ENCODE measurements around the gene PIK3CB.
"Not testable (repeated sequence)": the region's sequence is repeated elsewhere in the genome, so short reads cannot be mapped to it uniquely, and the experiment has no call there.

Gene PIK3CB

DNA sequence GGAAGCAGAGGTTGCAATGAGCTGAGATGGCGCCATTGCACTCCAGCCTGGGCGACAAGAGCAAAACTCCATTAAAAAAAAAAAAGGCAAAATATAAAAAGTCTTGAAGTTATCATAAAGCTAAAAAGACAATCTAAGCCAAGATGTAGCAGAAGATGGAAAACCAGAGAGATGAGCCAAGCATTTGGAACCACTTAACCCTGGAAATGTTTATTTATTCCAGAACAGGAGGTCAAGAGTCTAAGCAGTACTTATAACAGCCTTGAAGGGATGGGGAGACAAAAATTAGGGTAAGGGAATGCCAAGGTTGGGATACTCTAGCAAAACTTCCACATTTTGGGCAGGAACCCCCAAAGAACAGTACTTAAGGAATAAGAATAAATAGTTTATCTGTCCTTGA, 196.1 kb downstream of the PIK3CB start:
- in situ Hi-C loops (cut with HindIII; ENCODE audit: low sequenced_read_pairs), result no loop called here

DNA sequence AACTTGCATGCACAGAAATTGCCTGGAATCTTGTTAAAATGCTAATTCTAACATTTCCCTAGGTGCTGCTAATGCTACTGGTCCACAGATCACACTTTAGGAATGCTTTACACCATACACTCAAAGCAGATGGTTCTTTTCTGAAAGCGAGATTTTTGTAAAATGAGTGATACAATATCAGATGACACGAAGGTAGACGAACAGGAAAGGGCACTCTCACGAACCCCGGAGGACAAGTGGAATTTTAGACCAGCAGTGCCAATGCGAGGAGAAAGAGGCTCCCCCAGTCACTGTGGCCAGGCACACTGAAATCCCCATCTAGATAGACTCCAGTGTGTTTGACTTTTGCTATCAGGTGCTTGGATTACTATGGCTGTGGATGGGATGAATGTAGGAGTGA, 205.2 kb downstream of the PIK3CB start:
- in situ Hi-C loops (cut with HindIII; ENCODE audit: low sequenced_read_pairs), result no loop called here

DNA sequence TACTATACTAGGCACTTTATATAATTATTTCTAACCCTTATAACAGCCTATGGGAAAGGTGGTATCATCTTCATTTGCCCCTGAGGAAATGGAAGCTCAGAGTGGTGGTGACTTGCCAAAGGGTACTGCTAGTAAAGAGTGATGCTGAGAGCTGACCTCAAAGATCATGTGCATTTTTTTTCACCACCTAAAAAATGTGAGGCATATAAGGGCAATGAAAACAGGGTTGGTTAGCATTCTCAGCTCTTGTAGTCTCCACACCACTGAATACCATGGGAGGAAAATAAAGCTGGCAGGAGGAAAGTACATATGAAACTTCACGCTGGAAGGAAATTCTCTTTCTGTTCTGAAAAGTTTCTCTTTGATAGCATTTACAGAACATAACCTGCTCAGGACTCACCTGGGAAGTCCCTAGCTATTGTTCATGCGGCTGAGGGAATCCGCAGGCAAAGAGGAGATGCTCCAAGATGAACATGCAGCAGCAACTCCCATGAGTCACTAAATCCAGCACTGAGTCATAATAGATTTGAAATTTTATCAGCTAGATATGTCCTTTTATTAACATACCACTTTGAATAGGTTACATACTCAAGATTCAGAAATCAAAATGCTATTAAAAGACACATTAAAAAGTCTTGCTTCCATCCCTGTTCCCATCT, 208.9 kb downstream of the PIK3CB start:
- in situ Hi-C loops (cut with HindIII; ENCODE audit: low sequenced_read_pairs), result no loop called here

DNA sequence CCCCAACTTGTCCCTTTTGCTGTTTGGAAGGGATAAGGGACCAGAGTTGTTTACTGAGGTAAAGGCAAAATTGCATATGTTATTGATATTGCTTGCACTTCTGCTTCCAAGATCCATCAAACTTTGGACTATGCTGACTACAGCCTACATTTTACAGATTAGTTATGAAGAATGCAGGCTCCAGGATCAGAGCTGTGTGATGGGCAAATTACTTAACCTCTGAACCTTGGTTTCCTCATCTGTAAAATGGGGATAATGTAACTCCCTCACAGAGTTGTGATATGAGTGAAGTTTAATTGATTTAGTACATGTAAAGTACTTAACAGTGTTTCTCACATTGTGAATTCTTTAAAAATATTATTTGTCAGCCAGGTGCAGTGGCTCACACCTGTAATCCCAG, 210.2 kb downstream of the PIK3CB start:
- in situ Hi-C loops (cut with HindIII; ENCODE audit: low sequenced_read_pairs), result no loop called here

DNA sequence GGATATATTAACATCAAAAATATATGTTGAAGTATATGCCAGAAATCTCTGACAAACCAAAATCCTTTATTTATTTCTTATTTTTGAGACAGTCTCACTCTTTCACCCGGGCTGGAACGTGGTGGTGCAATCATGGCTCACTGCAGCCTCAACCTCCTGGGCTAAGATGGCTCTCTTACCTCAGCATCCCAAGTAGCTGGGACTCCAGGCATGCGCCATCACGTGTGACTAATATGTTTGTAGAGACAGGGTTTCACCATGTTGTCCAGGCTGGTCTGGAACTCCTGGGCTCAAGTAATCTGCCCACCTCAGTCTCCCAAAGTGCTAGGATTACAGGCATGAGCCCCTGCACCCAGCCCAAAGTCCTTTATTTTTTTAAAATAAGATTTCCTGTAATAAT, 214.3 kb downstream of the PIK3CB start:
- in situ Hi-C loops (cut with HindIII; ENCODE audit: low sequenced_read_pairs), result no loop called here

DNA sequence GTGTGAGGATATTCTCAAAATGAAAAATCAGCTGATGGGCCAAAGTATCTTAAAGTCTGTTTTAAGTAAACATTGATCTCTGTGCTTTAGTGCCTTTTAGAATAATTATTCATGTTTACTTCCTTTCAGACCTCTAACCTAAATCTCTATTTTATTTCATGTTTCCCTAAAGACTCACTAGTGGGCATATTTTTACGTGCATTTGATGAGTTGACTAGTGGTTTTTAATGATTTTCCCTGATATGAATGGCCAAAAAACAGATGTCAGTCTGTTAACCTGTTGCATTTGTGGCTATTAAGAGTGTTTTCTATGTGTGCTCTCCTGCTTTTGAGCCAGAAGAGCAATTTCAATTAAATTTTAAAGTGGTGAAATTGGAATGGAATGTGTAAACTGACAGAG, 219.3 kb downstream of the PIK3CB start:
- in situ Hi-C loops (cut with HindIII; ENCODE audit: low sequenced_read_pairs), result no loop called here

DNA sequence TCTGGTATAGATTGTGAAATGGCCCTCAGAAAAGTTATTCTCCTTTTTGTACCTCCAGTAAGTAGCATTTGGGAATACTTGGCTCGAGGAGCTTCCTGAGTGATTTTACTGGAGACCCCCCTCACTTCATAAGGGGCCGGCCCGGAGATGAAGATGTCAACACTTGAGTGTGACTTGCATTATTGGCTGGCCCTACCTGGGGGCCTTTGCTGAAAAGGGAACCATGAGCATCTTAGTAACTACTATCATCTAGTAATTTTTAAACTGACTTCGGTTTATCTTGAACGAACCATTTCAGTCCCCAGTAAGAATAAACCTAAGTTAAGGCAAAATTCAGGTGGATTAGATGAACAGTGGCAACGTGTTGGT, 224.8 kb downstream of the PIK3CB start:
- in situ Hi-C loops (cut with HindIII; ENCODE audit: low sequenced_read_pairs), result no loop called here

DNA sequence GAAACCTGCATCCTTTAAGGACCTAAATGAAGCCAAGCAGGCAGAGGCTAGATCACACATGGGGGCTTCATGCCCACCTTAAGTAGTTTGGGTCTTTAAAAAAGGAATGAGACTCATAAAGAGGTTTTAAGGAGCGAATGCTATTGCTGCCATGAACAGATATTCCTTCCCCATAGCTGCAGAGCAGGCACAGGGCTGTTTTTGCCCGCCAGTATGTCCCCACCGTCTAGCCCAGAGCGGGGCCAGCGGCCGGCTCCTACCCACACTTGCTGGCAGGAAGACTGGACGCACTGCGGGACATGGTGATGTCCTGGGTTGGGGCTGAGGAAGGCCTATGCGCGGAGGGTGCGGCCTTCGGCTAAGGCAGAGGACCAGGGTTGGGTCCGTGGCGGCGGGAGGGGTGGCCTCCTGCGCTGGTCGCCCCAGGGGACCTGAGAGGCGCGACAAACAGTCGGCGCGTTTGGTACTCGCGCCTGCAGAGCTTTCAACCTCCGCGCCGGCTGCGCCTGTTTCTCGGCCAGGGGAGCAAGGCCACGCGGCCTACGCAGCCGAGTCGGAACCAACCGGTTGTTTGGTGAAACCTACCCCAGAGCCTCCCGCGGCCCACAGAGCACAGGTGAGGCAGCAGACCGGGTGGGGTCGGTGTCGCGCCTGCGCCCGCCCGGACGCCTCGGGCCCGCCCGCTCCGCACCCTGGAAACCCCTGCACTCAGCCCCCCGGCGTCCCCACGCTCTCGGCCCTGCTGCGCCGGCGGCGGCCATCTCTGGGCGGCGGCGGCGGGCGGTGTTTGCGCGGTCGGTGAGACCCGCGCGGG, 226.2 kb downstream of the PIK3CB start, which contains the start of gene FAIM:
Gene FAIM, plus strand, starts transcription at position 450 of the 814 bp plus-strand sequence. CDS start 10,956 bp downstream, outside the sequence.
- in situ Hi-C loops (cut with HindIII; ENCODE audit: low sequenced_read_pairs), result no loop called here

DNA sequence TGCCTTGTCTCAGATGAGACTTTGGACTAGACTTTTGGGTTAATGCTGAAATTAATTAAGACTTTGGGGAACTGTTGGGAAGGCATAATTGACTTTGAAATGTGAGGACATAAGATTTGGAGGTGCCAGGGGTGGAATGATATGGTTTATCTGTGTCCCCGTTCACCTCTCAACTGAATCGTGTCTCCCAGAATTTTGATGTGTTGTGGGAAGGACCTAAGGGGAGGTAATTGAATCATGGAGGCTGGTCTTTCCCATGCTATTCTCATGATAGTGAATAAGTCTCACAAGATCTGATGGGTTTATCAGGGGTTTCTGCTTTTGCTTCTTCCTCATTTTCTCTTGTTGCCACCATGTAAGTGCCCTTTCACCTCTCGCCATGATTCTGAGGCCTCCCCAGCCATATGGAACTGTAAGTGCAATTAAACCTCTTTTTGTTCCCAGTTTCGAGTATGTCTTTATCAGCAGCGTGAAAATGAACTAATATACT, 230.6 kb downstream of the PIK3CB start:
- in situ Hi-C loops (cut with HindIII; ENCODE audit: low sequenced_read_pairs), result not testable (repeated sequence)
